ENCODE data around the gene PALM3.
A peak's percentile ranks its signal among the peaks of the same experiment; 100 is the strongest.

PALM3 gene, protein sequence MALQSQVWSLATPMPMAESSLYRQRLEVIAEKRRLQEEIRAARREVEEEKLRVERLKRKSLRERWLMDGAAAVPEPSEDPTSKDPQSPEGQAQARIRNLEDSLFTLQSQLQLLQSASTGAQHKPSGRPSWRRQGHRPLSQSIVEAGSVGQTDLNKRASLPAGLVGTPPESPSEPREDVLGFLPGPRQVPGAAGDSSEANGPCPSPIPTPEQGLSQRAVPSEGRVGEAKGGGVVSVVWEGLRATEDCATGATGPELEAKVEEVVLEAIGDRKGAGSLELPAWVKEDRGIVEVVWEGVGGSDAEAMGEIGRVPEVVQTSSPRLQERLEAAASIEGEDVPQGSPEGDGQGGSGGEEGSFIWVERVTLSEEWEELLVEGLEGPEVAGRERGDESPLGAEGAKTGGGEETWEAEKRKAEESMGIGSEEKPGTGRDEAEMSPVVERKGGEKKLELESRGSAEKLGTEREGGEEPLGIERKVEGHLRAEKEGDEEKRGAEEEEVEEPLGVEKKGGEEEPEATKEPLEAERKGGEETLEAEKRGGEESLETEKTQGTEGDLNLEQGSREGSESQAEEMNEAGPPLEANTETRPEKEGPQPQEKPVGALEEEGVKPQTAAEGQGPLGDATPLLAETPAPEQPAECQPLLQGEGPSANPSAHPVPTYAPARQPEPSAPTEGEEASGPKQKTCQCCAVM

GRCh38 chr19:14061751-14062557 is at the start of gene PALM3:
Gene PALM3 (minus strand): TSS chr19:14062076. CDS start chr19:14061980, 96 bp downstream.
- DNase-seq, result no peak

- no peak for DNase-seq
These were observed 49.6 kb upstream of the PALM3 start for GRCh38 chr19:14111486-14111885.

- no peak for DNase-seq
These were observed 48.8 kb upstream of the PALM3 start for GRCh38 chr19:14110650-14111049.

- DNase-seq, result no peak
These were observed 45.9 kb upstream of the PALM3 start for GRCh38 chr19:14107581-14108461.

- DNase-seq, result no peak
These were observed 45.0 kb upstream of the PALM3 start for GRCh38 chr19:14106840-14107239.

- DNase-seq, result no peak
These were observed 43.8 kb upstream of the PALM3 start for GRCh38 chr19:14105680-14106079.

GRCh38 chr19:14103310-14103709 is 41.4 kb upstream of the PALM3 start:
- DNase-seq, result no peak

DNA sequence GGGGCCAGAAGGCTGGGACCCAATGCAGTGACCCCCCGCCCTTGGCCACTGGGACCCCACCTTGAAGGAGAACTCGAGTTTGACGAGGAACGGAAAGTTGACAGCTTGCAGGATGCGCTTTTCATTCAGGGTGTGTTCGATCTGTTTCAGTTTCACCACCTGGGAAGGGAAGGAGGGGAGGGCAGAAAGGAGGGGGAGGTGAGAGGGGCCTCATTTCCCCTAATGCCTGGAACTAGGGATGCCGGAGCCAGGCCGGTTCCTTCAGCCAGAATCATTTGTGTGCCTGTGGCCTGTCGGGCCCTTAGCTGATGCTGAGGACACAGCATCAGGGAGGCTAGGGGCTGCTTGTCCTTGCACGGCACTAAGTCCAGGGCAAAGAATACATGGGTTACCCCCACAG is 40.9 kb upstream of the PALM3 start:
- no peak for DNase-seq

DNA sequence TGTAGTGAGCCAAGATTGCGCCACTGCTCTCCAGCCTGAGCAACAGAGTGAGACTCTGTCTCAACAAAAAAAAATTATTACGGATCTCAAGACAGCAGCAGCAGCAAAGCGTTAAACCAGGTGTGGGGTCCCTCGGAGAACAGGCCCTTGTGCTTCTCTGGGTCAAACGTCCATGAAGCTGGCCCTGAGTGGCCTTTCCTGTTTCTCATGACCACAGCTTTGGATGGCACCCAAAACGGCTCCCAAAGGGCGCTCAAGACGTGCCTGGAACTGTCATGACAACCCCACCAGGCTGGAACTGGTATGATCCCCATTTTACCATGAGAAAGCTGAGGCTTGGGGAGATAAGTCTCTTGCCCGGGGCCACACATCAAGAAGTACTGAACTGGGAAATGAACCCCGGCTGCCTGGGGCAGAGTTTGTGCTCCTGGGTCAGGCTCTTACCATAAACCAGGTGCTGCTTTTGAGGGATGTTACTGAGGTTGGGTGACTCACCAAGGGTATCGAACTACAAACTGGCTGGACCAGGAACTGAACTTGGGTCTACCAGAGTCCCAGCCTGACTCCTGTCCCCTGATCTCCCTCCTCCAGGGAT is 40.3 kb upstream of the PALM3 start:
- no peak for DNase-seq

- no peak for DNase-seq
These were observed 39.2 kb upstream of the PALM3 start for GRCh38 chr19:14101003-14101545.

- DNase-seq, result no peak
These were observed 35.8 kb upstream of the PALM3 start for GRCh38 chr19:14097532-14098151.

DNA sequence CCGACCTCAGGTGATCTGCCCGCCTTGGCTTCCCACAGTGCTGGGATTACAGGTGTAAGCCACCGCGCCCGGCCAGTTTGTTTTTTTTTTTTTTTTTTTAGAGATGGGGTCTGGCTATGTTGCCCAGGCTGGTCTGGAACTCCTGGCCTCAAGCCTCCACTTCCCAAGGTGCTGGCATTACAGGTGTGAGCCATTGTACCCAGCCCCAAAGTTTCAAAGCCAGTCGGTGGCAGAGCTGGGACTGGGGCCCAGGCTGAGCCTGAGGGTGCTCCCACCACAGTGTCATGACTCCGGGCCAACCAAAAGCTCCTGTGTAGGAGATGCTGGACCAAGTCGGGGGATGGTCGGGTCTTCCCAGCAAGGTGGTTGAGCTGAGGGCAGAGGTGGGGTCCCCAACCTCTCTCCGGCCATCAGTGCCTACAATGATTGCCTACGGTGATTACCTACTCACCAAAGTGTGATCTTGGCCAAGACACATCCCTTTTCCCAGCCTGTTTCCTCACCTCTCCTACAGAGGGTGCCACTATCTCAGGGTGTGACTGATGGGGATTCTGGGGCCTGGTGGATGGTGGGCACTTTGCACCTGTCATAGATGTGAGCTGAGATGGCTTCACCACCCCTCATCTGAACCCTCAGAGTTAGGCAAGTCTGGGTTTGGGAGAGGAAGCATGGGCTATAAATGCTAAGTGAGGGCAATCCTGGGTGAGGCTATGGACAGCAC is 34.6 kb upstream of the PALM3 start:
- no peak for DNase-seq

DNA sequence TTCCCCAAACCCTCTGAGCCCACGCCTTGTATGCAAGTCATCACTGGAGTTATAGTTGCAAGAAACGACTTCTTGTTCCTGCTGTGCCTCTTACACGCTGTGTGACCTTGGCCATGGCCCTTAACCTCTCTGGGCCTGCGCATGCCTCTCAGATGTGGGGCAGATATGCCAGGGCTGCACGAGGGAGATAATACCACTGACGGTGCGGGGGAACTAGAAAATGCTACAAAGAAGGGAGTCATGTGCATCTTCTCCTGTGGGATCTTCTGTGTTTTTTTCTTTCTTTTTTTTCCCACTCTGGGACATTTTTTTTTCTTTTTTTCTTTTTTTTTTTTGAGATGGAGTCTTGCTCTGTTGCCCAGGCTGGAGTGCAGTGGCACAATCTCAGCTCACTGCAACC is 33.0 kb upstream of the PALM3 start:
- no peak for DNase-seq

- DNase-seq, result no peak
These were observed 31.4 kb upstream of the PALM3 start for GRCh38 chr19:14093117-14093823.

GRCh38 chr19:14091813-14092462 is 30.1 kb upstream of the PALM3 start:
- peak in 1 of 2 experiments; percentile 36 for DNase-seq

DNA sequence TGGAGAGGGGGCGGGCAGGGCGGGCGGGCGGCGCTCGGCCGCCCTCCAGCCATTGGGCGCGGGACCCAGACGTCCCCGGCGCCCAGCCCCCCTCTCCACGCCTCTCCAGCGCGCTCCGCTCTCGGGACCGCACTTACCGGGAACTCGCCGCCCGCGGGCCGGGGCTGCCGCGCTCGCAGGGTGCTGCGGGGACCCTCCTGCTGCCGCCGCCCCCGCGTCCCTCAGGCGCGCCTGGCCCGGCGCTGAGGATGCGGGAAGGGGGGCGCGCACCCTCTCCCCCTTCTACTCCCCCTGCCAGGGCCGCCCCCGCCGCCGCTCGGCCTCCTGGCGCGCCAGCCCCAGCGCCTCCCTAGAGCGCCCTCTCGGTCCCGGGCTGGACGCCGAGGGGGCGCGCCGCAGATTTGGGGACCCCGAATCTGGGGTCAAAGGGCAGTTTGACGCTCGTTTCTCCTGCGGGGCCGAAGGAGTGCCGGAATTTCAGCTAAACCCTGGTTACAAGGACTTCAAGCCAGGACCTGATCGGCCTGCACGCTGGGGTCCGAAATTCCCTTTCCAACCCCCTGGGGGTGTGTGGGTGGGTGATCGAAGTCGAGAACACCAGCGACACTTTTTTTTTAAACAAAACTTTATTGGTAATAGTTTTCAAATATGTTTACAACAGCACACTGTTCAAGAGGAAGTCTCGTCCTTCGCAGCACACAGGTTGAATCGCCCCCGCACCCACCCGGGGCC is 29.4 kb upstream of the PALM3 start:
- peak; percentile 52 to 57 for DNase-seq

DNA sequence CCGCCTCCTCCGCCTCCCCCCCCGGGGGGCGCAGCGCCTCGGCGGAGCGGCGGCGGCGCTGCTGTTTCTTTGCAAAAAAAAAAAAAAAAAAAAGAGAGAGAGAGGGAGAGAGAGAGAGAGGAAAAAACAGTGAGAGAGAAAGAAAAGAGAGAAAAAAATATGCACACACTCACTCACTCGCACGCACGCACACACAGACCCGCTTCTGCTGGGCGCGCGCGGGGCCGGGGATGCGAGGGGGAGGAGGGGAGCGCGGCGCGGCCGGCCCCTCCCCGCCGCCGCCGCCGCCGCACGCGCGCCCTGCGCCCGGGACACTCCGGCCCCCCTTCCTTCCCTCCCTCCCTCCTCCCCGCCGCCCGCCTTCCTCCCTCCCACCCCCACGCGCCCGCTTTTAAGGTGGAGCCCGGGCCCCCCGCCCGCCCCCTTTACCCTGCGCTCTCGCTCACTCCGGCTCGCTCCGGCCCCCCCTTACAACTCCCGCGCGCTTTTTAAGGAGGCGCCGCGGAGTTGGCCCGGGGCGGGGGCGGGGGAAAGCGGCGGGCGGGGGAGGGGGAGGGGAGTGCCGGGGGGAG is 28.7 kb upstream of the PALM3 start, which contains the start of gene SAMD1:
SAMD1 (minus strand) TSS at position 243 of the 572 bp plus-strand sequence.
- DNase-seq, result peak; percentile 84 to 89
